HepG2 (cell line): ENCODE results near the gene PMEL. TPM values are rescaled to one million over a fixed set of nuclear protein-coding genes. Genes with fewer than 3 reads are reported as not detected.

Experiments
- ATAC-seq: fragments of 200-7000 bp; cut with Tn5 transposase; 3 replicates; pipeline ENCODE4 v1.9.1; 2020; ENCODE audit warnings: mild to moderate bottlenecking, moderate library complexity
- BruUV-seq: library from RNA; stranded (reverse); fragments of 400-500 nt; replicated peaks from 2 replicates; lab custom pipeline; 2021; lab: Mats Ljungman, UMichigan
- CTCF ChIA-PET: fragments of 300-600 bp; formaldehyde crosslinking; extraction: SDS; loops from one replicate; lab custom pipeline; 2021; ENCODE audit warnings: low total read pairs, inconsistent platforms, low intra/inter-chr PET ratio; lab: Yijun Ruan, JAX
- POLR2A ChIA-PET: fragments of 350-600 bp; sonication (Branson Sonifier 250); formaldehyde crosslinking; loops from one replicate; lab custom pipeline; 2020; ENCODE audit warnings: antibody characterized with exemption, inconsistent platforms; lab: Yijun Ruan, JAX
- DNase-seq: peaks from one replicate; pipeline ENCODE4 v3.0.0-alpha.2; 2015; ENCODE audit warnings: low spot score
- FAIRE-seq: peaks from 3 replicates; lab custom pipeline; 2011; peaks lifted over from hg19 to GRCh38; lab: Jason Lieb, UNC
- H2AFZ ChIP-seq: one replicate; pipeline ENCODE4 v1.6.1; 2011; ENCODE audit warnings: low read length, inconsistent platforms
- H3K27ac ChIP-seq: fragments of 300-600 bp; 3 replicates; pipeline ENCODE4 v1.8.0; 2011; ENCODE audit warnings: mixed run types, mild to moderate bottlenecking, mixed read lengths, low read length, inconsistent platforms; ENCODE audit not compliant: insufficient read depth; ENCODE audit errors: extremely low read length
- H3K27me3 ChIP-seq, 2 experiments: fragments of 200-600 bp in 1 of 2; 2 replicates in 1 of 2; 3 replicates in 1 of 2; pipeline versions ENCODE4 v1.6.0 to v1.8.0; 2011; ENCODE audit warnings: low read length in 2 of 2, mild to moderate bottlenecking in 2 of 2, moderate library complexity in 2 of 2, inconsistent platforms in 1 of 2; ENCODE audit not compliant: insufficient read depth in 2 of 2, control insufficient read depth in 1 of 2
- H3K36me3 ChIP-seq, 2 experiments: fragments of 200-600 bp in 1 of 2; replicated peaks in 1 of 2; 2 replicates in 1 of 2; 3 replicates in 1 of 2; pipeline versions ENCODE4 v1.5.1 to v1.8.0; 2011; ENCODE audit warnings: low read length in 2 of 2, inconsistent platforms in 1 of 2; ENCODE audit not compliant: insufficient read depth in 2 of 2, control insufficient read depth in 1 of 2
- H3K4me1 ChIP-seq: 2 replicates; pipeline ENCODE4 v1.5.1; 2012; ENCODE audit warnings: low read length, inconsistent platforms; ENCODE audit not compliant: insufficient read depth
- H3K4me2 ChIP-seq: 2 replicates; pipeline ENCODE4 v1.6.0; 2011; ENCODE audit warnings: low read depth, low read length, inconsistent platforms
- H3K4me3 ChIP-seq, 3 experiments: fragments of 200-600 bp in 1 of 3; sonication (generic), shearing (Covaris generic) in 1 of 3; replicated peaks in 1 of 3; 2 replicates each; pipeline ENCODE4 v1.5.1; 2011 to 2016; ENCODE audit warnings: low read length in 3 of 3, inconsistent platforms in 2 of 3, low read depth in 2 of 3, mild to moderate bottlenecking in 2 of 3, control low read depth in 1 of 3, mixed read lengths in 1 of 3; ENCODE audit not compliant: insufficient read depth in 1 of 3
- H3K79me2 ChIP-seq: one replicate; pipeline ENCODE4 v1.6.1; 2011; ENCODE audit warnings: low read length, inconsistent platforms; ENCODE audit not compliant: insufficient read depth
- H3K9ac ChIP-seq: 2 replicates; pipeline ENCODE4 v1.6.0; 2011; ENCODE audit warnings: mild to moderate bottlenecking, low read depth, low read length, inconsistent platforms; ENCODE audit not compliant: insufficient read depth
- H3K9me3 ChIP-seq: 2 replicates; pipeline ENCODE4 v1.5.1; 2012; ENCODE audit warnings: mild to moderate bottlenecking, low read length
- H4K20me1 ChIP-seq: 2 replicates; pipeline ENCODE4 v1.6.0; 2011; ENCODE audit warnings: inconsistent platforms, mild to moderate bottlenecking, low read length, moderate library complexity; ENCODE audit not compliant: insufficient read depth
- CHD4 ChIP-seq: fragments of 200-600 bp; sonication (generic); IDR thresholded peaks from 2 replicates; pipeline ENCODE4 v1.7.0; 2017; ENCODE audit warnings: mild to moderate bottlenecking, low read length, borderline replicate concordance
- KDM1A ChIP-seq: IDR thresholded peaks from 2 replicates; pipeline ENCODE4 v1.6.1; 2016; ENCODE audit warnings: missing compliant biosample characterization
- NFYC ChIP-seq: IDR thresholded peaks from 2 replicates; pipeline ENCODE4 v1.6.1; 2016; ENCODE audit warnings: missing genetic modification reagents, missing compliant biosample characterization
- PITX1 ChIP-seq: sonication (generic); formaldehyde crosslinking; IDR thresholded peaks from 2 replicates; pipeline ENCODE4 v1.5.1; 2020; ENCODE audit warnings: mild to moderate bottlenecking, missing genetic modification reagents
- SIN3A ChIP-seq: IDR thresholded peaks from 2 replicates; pipeline ENCODE4 v1.6.1; 2011; ENCODE audit warnings: low read depth, mild to moderate bottlenecking, control low read depth, low read length, borderline replicate concordance
- SMC3 ChIP-seq: IDR thresholded peaks from 2 replicates; pipeline ENCODE4 v1.6.1; 2011; ENCODE audit warnings: low read length, improper control_type of control experiment
- SPEN ChIP-seq: sonication (generic); formaldehyde crosslinking; IDR thresholded peaks from 2 replicates; pipeline ENCODE4 v1.5.1; 2020; ENCODE audit warnings: low read depth, mild to moderate bottlenecking, missing genetic modification reagents
- STAG1 ChIP-seq: sonication (generic); formaldehyde crosslinking; IDR thresholded peaks from 2 replicates; pipeline ENCODE4 v1.4.0; 2020; ENCODE audit warnings: missing genetic modification reagents
- ZNF121 ChIP-seq: sonication (generic); formaldehyde crosslinking; IDR thresholded peaks from 2 replicates; pipeline ENCODE4 v1.5.0; 2020; ENCODE audit warnings: mild to moderate bottlenecking, missing genetic modification reagents
- ZNF205 ChIP-seq: IDR thresholded peaks from 2 replicates; pipeline ENCODE4 v1.6.1; 2018; ENCODE audit warnings: missing biosample characterization, missing genetic modification reagents
- ZNF264 ChIP-seq: sonication (generic); formaldehyde crosslinking; IDR thresholded peaks from 2 replicates; pipeline ENCODE4 v1.4.0; 2020; ENCODE audit warnings: missing genetic modification reagents
- ZNF3 ChIP-seq: IDR thresholded peaks from 2 replicates; pipeline ENCODE4 v1.7.0; 2017; ENCODE audit warnings: inconsistent platforms
- ZNF772 ChIP-seq: sonication (generic); formaldehyde crosslinking; IDR thresholded peaks from 2 replicates; pipeline ENCODE4 v1.5.0; 2020; ENCODE audit warnings: mild to moderate bottlenecking, missing genetic modification reagents
- ZSCAN5A ChIP-seq: sonication (generic); formaldehyde crosslinking; IDR thresholded peaks from 2 replicates; pipeline ENCODE4 v1.8.0; 2022; ENCODE audit warnings: mild to moderate bottlenecking, missing genetic modification reagents, borderline replicate concordance
- WGBS: methylation state at CpG from one replicate; pipeline ENCODE4 v1.1.6; 2017; ENCODE audit warnings: low lambda C conversion rate; 5-methylcytosine and 5-hydroxymethylcytosine counted together
- in situ Hi-C: cut with HindIII; loops from 2 replicates; pipeline ENCODE4 v1.10.0; 2017; ENCODE audit warnings: low pct_unique_long_range_greater_than_20kb; ENCODE audit not compliant: extremely low pct_ligation_motif_present
- intact Hi-C: fragments of 100-400 bp; cut with micrococcal nuclease; formaldehyde crosslinking; loops from one replicate; pipeline ENCODE4 v1.10.0; 2022; ENCODE audit not compliant: unreplicated experiment
- polyA plus RNA-seq, 8 experiments: library from polyadenylated mRNA; depleted of rRNA in 3 of 8; stranded (reverse) in 7 of 8; unstranded in 1 of 8; fragments of >200 nt; fragmentation: Illumina TruSeq in 4 of 8; extraction: Trizol in 4 of 8; gene quantifications; 2 replicates each; pipeline versions ENCODE4 v1.2.1 to v1.2.3, GENCODE V29; 2011 to 2016; ENCODE audit warnings: low read depth in 4 of 8, missing spikeins in 1 of 8, mixed read lengths in 1 of 8; ENCODE audit not compliant: insufficient read depth in 1 of 8
- total RNA-seq, 5 experiments: library from RNA; depleted of rRNA; stranded (reverse); fragments of >200 nt; fragmentation: Illumina TruSeq; extraction: Trizol; gene quantifications; 2 replicates each; pipeline ENCODE4 v1.2.3, GENCODE V29; 2016; ENCODE audit warnings: low read depth in 1 of 5
- TF ChIP-seq, protein P1 (sequence below): sonication (generic); formaldehyde crosslinking; IDR thresholded peaks from 2 replicates; pipeline ENCODE4 v1.4.0; 2020; ENCODE audit warnings: missing genetic modification reagents

The PMEL gene
- total and polyA plus RNA-seq, 2 of the 13 experiments (the other 11 are each of a cell fraction or from before 2014, with no cell fraction given): 0.49 to 3.3 TPM

- TF ChIP-seq ZSCAN5A (CRISPR knock-in tag) (0 out of 2 replicates have a peak, but pooled peaks have one; percentile 18), NFYC (peak; percentile 84), PITX1 (peak; percentile 53; the same call in 1 of the 2 replicates)
- TF ChIP-seq, protein P1, sequence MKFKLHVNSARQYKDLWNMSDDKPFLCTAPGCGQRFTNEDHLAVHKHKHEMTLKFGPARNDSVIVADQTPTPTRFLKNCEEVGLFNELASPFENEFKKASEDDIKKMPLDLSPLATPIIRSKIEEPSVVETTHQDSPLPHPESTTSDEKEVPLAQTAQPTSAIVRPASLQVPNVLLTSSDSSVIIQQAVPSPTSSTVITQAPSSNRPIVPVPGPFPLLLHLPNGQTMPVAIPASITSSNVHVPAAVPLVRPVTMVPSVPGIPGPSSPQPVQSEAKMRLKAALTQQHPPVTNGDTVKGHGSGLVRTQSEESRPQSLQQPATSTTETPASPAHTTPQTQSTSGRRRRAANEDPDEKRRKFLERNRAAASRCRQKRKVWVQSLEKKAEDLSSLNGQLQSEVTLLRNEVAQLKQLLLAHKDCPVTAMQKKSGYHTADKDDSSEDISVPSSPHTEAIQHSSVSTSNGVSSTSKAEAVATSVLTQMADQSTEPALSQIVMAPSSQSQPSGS: peak; percentile 28; the same call in 1 of the 2 replicates
- TF ChIP-seq, all 625 proteins: peak for 204
Measured at GRCh38 chr12:55996715-55997534, 31.1 kb upstream of the PMEL start, which contains the start of gene SUOX (continued).

GRCh38 chr12:55996201-55996714, 30.4 kb upstream of the PMEL start:
- POLR2A ChIA-PET: interaction anchor here (0.7 to 3.5 kb wide), 21 partner anchors 11 to 275 kb away, joined by 3 to 60 read pairs (median 8); partner anchors contain the start of genes IKZF4, ORMDL2, PA2G4 and PYM1
- intact Hi-C loops (loop anchor here (1.0 to 2.0 kb wide), 4 partner anchors 15 to 85 kb away; partner anchors contain the start of genes ERBB3 and RPS26), in situ Hi-C loops (loop anchor here (5.0 kb wide), 1 partner anchor 36 kb away; no protein-coding TSS in a partner anchor)
- Histone ChIP-seq H2AFZ (no peak overlapping the region), H3K4me3 (peak overlapping the region; percentile 84 to 88 (median 84)), H3K27me3 (peaks cover 0 to 3% of the 10 kb centered on the region in 2 experiments; a peak in 1 of 5 replicates), H3K9me3 (no peaks in the 10 kb centered on the region), H3K4me2 (peak overlapping the region; percentile 77), H3K79me2 (peaks cover 20% of the 10 kb centered on the region), H3K27ac (peak overlapping the region; percentile 92), H3K9ac (peak overlapping the region; percentile 88), H3K36me3 (peaks cover 9 to 29% of the 10 kb centered on the region in 2 experiments), H3K4me1 (peaks cover 44% of the 10 kb centered on the region), H4K20me1 (no peaks in the 10 kb centered on the region)
- no TSS peak for BruUV-seq
- FAIRE-seq (peak; percentile 83), DNase-seq (peak; percentile 67), ATAC-seq (no peak)
- CTCF ChIA-PET: interaction anchor here (1.0 to 3.0 kb wide), 4 partner anchors 30 to 46 kb away, joined by 3 to 79 read pairs (median 5); partner anchors contain the start of genes CDK2 and RPS26
- WGBS: 5% methylated on average over 14 of the region's 14 CpGs
- peak; percentile 44; the same call in 1 of the 2 replicates for TF ChIP-seq KDM1A (CRISPR knock-in tag)
- TF ChIP-seq ZNF121 (CRISPR knock-in tag): peak; percentile 100
- TF ChIP-seq CHD4: peak; percentile 95
- TF ChIP-seq SPEN (CRISPR knock-in tag): peak; percentile 4; the same call in 1 of the 2 replicates
- peak; percentile 70; the same call in 1 of the 2 replicates for TF ChIP-seq ZNF3 (CRISPR knock-in tag)
- no peak for TF ChIP-seq ZNF772
- TF ChIP-seq SMC3: peak; percentile 78
- no peak for TF ChIP-seq SIN3A
- no peak for TF ChIP-seq ZNF264 (CRISPR knock-in tag)
- TF ChIP-seq ZNF205 (CRISPR knock-in tag): no peak
- peak; percentile 78 for TF ChIP-seq STAG1 (CRISPR knock-in tag)
